ENCODE measurements around the gene TRPV4. TPM values are rescaled to one million over a fixed set of nuclear protein-coding genes. Genes with fewer than 3 reads are reported as not detected.

Gene TRPV4
- total and polyA plus RNA-seq, 2 donors (not counting 3 experiments of a cell fraction or from before 2014, with no cell fraction given), result 8.8 to 22.3 TPM

DNA sequence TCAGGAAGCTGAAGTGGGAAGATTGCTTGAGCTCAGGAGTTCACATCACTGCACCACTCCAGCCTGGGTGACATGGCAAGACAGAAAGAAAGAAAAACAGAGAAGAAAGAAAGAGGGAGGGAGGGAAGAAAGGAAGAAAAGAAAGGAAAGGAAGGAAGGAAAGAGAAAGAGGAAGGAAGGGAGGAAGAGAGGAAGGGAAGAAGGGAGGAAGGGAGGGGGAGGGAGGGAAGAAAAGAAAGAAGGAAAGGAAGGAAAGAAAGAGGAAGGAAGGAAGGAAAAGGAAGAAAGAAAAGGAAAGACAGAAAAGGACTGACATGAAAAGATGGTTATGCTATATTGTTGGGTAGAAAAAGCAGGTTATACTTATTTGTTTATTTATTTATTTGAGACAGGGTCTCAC is 43.2 kb upstream of the TRPV4 start:
- intact Hi-C loops (cut with micrococcal nuclease), result no loop called here
- TF ChIP-seq, protein P1, sequence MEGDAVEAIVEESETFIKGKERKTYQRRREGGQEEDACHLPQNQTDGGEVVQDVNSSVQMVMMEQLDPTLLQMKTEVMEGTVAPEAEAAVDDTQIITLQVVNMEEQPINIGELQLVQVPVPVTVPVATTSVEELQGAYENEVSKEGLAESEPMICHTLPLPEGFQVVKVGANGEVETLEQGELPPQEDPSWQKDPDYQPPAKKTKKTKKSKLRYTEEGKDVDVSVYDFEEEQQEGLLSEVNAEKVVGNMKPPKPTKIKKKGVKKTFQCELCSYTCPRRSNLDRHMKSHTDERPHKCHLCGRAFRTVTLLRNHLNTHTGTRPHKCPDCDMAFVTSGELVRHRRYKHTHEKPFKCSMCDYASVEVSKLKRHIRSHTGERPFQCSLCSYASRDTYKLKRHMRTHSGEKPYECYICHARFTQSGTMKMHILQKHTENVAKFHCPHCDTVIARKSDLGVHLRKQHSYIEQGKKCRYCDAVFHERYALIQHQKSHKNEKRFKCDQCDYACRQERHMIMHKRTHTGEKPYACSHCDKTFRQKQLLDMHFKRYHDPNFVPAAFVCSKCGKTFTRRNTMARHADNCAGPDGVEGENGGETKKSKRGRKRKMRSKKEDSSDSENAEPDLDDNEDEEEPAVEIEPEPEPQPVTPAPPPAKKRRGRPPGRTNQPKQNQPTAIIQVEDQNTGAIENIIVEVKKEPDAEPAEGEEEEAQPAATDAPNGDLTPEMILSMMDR (IDR thresholded peaks at IDR 0.05; ENCODE audit: extremely low read depth in 1 of 2, insufficient read depth in 1 of 2, low read depth in 1 of 2, low read length in 2 of 2), result no peak
- TF ChIP-seq JUN (IDR thresholded peaks at IDR 0.05; ENCODE audit: borderline replicate concordance, insufficient read depth, insufficient read length, low read depth), result no peak
- no peak for TF ChIP-seq EZH2 (IDR thresholded peaks at IDR 0.05; ENCODE audit: borderline replicate concordance, low read depth, low read length, severe bottlenecking)
- no peak for TF ChIP-seq FOS (IDR thresholded peaks at IDR 0.05; ENCODE audit: borderline replicate concordance, insufficient read depth, low read length)
- TF ChIP-seq POLR2A (IDR thresholded peaks at IDR 0.05; ENCODE audit: low read depth, low read length), result no peak
- TF ChIP-seq, protein P2, sequence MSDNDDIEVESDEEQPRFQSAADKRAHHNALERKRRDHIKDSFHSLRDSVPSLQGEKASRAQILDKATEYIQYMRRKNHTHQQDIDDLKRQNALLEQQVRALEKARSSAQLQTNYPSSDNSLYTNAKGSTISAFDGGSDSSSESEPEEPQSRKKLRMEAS (IDR thresholded peaks at IDR 0.05; ENCODE audit: insufficient read depth, insufficient read length), result no peak
- TF ChIP-seq POLR2AphosphoS5 (IDR thresholded peaks at IDR 0.05; ENCODE audit: insufficient read depth, low read depth, low read length), result no peak
- no peak for TF ChIP-seq MYC (IDR thresholded peaks at IDR 0.05; ENCODE audit: low read depth, low read length)
- no peak for TF ChIP-seq GATA2 (IDR thresholded peaks at IDR 0.05; ENCODE audit: insufficient read depth, insufficient read length, low read depth, low read length)
- POLR2A ChIA-PET, result no interaction called here

More for the DNA sequence above, 43.2 kb upstream of the TRPV4 start:
- no TSS peak for BruUV-seq (replicated peaks)
- H3K9me3 ChIP-seq (replicated peaks; ENCODE audit: control insufficient read depth, insufficient read depth, low read length), result no peaks in the 10 kb centered on the region
- no peak overlapping the region for H3K27ac ChIP-seq (ENCODE audit: insufficient read depth, low read depth, low read length)
- H3K27me3 ChIP-seq (ENCODE audit: control insufficient read depth in 2 of 2, insufficient read depth in 2 of 2, low read length in 2 of 2), result no peaks in the 10 kb centered on the region
- H3K4me2 ChIP-seq (ENCODE audit: insufficient read depth, low read length), result no peak overlapping the region
- peaks cover 2 to 3% of the 10 kb centered on the region in 2 experiments for H3K36me3 ChIP-seq (ENCODE audit: control insufficient read depth in 2 of 2, extremely low read depth in 1 of 2, insufficient read depth in 2 of 2, low read length in 2 of 2)
- FAIRE-seq (no peak), DNase-seq (ENCODE audit: low read depth, low spot score) (no peak)
- dilution Hi-C loops (cut with MboI; ENCODE audit: extremely low pct_ligation_motif_present, low sequenced_read_pairs), result no loop called here
- H3K4me3 ChIP-seq (replicated peaks in 1 of 3; ENCODE audit: insufficient read depth in 1 of 3, low read depth in 1 of 3, low read length in 3 of 3), result no peak overlapping the region
- CTCF ChIA-PET, result interaction anchor here (1.7 to 3.8 kb wide), 2 partner anchors 23 to 31 kb away, joined by 7 to 27 read pairs; no protein-coding TSS in a partner anchor
- peaks cover 30% of the 10 kb centered on the region for H3K79me2 ChIP-seq (ENCODE audit: control insufficient read depth, insufficient read depth, low read length)
- no peaks in the 10 kb centered on the region for H3K9me1 ChIP-seq (replicated peaks; ENCODE audit: control insufficient read depth, extremely low read depth, insufficient read depth, low read length)
- H3K4me1 ChIP-seq (ENCODE audit: control insufficient read depth, extremely low read depth, insufficient read depth, low read length), result peaks cover 17% of the 10 kb centered on the region
- H4K20me1 ChIP-seq (replicated peaks; ENCODE audit: control insufficient read depth, extremely low read depth, insufficient read depth, low read length), result no peaks in the 10 kb centered on the region
- H3K9ac ChIP-seq (replicated peaks; ENCODE audit: extremely low read depth, insufficient read depth, low read length), result no peak overlapping the region
- no peak overlapping the region for H2AFZ ChIP-seq (ENCODE audit: low read depth, low read length)

Measured in endothelial cell of umbilical vein (primary cell).